Heart left ventricle (tissue), 13 donors: Measurements from ENCODE around the gene MDM4.

ENCODE experiments used
- POLR2A ChIP-seq, 2 donors: fragments of 450-650 bp; IDR thresholded peaks; one replicate each; pipeline ENCODE4 v1.6.1; 2017; ENCODE audit warnings: antibody characterized with exemption in 2 of 2, mild to moderate bottlenecking in 2 of 2, moderate library complexity in 2 of 2
- TF ChIP-seq, protein P1 (sequence below), 12 donors: fragments of 200-600 bp; sonication (generic) in 4 of 12; IDR thresholded peaks; one replicate each; pipeline versions ENCODE4 v1.5.0 to v1.8.0; 2018 to 2022; ENCODE audit warnings: antibody characterized with exemption in 12 of 12, mild to moderate bottlenecking in 5 of 12
- donor health status: ischemic (EF 13 %, LVEDD 7.1; RV severe dilation, severe dysfunction).
- donor health status: DM: no; HTN: yes; CAD: no.
- donor health status: DM: no; HTN: no; CAD: no.
- donor health status: ischemic (EF 25% LVEDD 6.9; RV normal size, moderate dysfunction).
- donor health status: ischemic (EF 25% LVEDD 5.7; RV mildly dilated, moderate dysfunction).
- donor health status: ischemic (EF 35%, LVEDD 5.7; RV mildly dilated, moderate dysfunction).
- donor health status: nonischemic (EF 11% LVEDD 7.7; RV severe dilation, severe dysfunction).
- donor health status: DM: yes; HTN: yes; CAD: no.
- donor health status: PGD.
- donor health status: ischemic (EF 29% LVEDD 5.4; RV normal size, mild dysfunction).
- donor health status: nonischemic (EF 23%, LVEDD 6.1; RV moderate dilation, normal function).

DNA sequence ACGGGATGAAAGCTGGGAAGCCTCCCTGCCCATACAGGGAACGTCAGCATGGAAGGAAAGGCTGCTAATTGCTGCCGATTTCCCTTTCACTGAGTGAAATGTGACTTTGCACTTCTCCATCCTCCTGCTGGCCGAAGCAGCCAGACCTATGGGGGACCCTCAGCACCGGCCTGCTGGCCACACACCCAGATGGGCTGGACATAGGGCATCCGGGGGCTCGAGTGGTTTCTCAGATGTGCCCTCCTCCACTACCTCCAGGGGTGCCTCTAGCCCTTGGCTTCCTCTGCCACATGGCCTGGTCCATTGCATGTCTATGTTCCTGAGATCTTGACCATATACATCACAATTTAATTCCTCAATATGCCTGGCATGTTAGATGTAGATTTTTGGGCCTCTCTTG, 89.6 kb downstream of the MDM4 start:
- TF ChIP-seq POLR2A (IDR thresholded peaks at IDR 0.05) = no peak
- TF ChIP-seq, protein P1, sequence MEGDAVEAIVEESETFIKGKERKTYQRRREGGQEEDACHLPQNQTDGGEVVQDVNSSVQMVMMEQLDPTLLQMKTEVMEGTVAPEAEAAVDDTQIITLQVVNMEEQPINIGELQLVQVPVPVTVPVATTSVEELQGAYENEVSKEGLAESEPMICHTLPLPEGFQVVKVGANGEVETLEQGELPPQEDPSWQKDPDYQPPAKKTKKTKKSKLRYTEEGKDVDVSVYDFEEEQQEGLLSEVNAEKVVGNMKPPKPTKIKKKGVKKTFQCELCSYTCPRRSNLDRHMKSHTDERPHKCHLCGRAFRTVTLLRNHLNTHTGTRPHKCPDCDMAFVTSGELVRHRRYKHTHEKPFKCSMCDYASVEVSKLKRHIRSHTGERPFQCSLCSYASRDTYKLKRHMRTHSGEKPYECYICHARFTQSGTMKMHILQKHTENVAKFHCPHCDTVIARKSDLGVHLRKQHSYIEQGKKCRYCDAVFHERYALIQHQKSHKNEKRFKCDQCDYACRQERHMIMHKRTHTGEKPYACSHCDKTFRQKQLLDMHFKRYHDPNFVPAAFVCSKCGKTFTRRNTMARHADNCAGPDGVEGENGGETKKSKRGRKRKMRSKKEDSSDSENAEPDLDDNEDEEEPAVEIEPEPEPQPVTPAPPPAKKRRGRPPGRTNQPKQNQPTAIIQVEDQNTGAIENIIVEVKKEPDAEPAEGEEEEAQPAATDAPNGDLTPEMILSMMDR (IDR thresholded peaks at IDR 0.05) = no peak
